Neural progenitor cell (in vitro differentiated cells): ENCODE results near the gene LONRF2. TPM values are rescaled to one million over a fixed set of nuclear protein-coding genes. Genes with fewer than 3 reads are reported as not detected.

Experiments used
- DNase-seq: peaks from one replicate; pipeline ENCODE4 v3.0.0-alpha.2; 2016; ENCODE audit warnings: low spot score
- H2AFZ ChIP-seq: fragments of 200-600 bp; sonication (generic); replicated peaks from 2 replicates; pipeline ENCODE4 v1.6.1; 2016; ENCODE audit warnings: antibody characterized with exemption
- H3F3A ChIP-seq: fragments of 200-600 bp; sonication (generic); 2 replicates; pipeline ENCODE4 v1.6.1; 2016; ENCODE audit warnings: antibody characterized with exemption, low read depth
- H3K27ac ChIP-seq: fragments of 200-600 bp; sonication (generic); 2 replicates; pipeline ENCODE4 v1.5.1; 2016; ENCODE audit warnings: mild to moderate bottlenecking
- H3K27me3 ChIP-seq: fragments of 200-600 bp; sonication (generic); 2 replicates; pipeline ENCODE4 v1.6.1; 2016; ENCODE audit warnings: mild to moderate bottlenecking, moderate library complexity
- H3K36me3 ChIP-seq: fragments of 200-600 bp; sonication (generic); 2 replicates; pipeline ENCODE4 v1.5.1; 2016
- H3K4me1 ChIP-seq: fragments of 200-600 bp; sonication (generic); 2 replicates; pipeline ENCODE4 v1.6.1; 2016; ENCODE audit warnings: mixed run types
- H3K4me2 ChIP-seq: fragments of 200-600 bp; sonication (generic); 2 replicates; pipeline ENCODE4 v1.6.1; 2016
- H3K4me3 ChIP-seq: fragments of 200-600 bp; sonication (generic); 2 replicates; pipeline ENCODE4 v1.5.1; 2016
- H3K79me2 ChIP-seq: fragments of 200-600 bp; sonication (generic); 2 replicates; pipeline ENCODE4 v1.6.1; 2016; ENCODE audit warnings: low read depth
- H3K9ac ChIP-seq: fragments of 200-600 bp; sonication (generic); 2 replicates; pipeline ENCODE4 v1.6.1; 2016
- H3K9me3 ChIP-seq: fragments of 200-600 bp; sonication (generic); 2 replicates; pipeline ENCODE4 v1.5.1; 2016; ENCODE audit warnings: low read depth
- H4K20me1 ChIP-seq: fragments of 200-600 bp; sonication (generic); 2 replicates; pipeline ENCODE4 v1.6.1; 2016; ENCODE audit warnings: low read depth
- H3K27ac Mint-ChIP-seq: 3 replicates; pipeline ENCODE4 v1.8.0; 2021; ENCODE audit warnings: mixed read lengths
- H3K27me3 Mint-ChIP-seq: 2 replicates; pipeline ENCODE4 v1.8.0; 2022; ENCODE audit warnings: low read depth, mild to moderate bottlenecking, inconsistent platforms, moderate library complexity, mixed read lengths; ENCODE audit not compliant: insufficient read depth
- H3K36me3 Mint-ChIP-seq: 3 replicates; pipeline ENCODE4 v1.8.0; 2021; ENCODE audit warnings: mixed read lengths
- H3K4me1 Mint-ChIP-seq: 3 replicates; pipeline ENCODE4 v1.8.0; 2021; ENCODE audit warnings: mixed read lengths
- H3K4me3 Mint-ChIP-seq: 3 replicates; pipeline ENCODE4 v1.8.0; 2021; ENCODE audit warnings: mild to moderate bottlenecking, moderate library complexity, mixed read lengths
- H3K9me3 Mint-ChIP-seq: 3 replicates; pipeline ENCODE4 v1.8.0; 2020; ENCODE audit warnings: mixed read lengths
- EZH2 ChIP-seq: fragments of 200-600 bp; sonication (generic); IDR thresholded peaks from 2 replicates; pipeline ENCODE4 v1.6.1; 2017; ENCODE audit warnings: antibody characterized with exemption, mild to moderate bottlenecking, moderate library complexity
- EZH2phosphoT487 ChIP-seq: fragments of 200-600 bp; sonication (generic); IDR thresholded peaks from 2 replicates; pipeline ENCODE4 v1.6.1; 2017; ENCODE audit warnings: antibody characterized with exemption
- total RNA-seq: library from RNA; depleted of rRNA; stranded (reverse); fragments of >200 nt; gene quantifications from 2 replicates; pipeline ENCODE4 v1.2.3, GENCODE V29; 2015; ENCODE audit warnings: low replicate concordance
- TF ChIP-seq, protein P1 (sequence below): fragments of 200-600 bp; sonication (generic); IDR thresholded peaks from 2 replicates; pipeline ENCODE4 v1.5.1; 2017; ENCODE audit warnings: antibody characterized with exemption, mild to moderate bottlenecking

Gene LONRF2
- total RNA-seq, 1 donor from 2014 or later: 0.37 TPM

DNA sequence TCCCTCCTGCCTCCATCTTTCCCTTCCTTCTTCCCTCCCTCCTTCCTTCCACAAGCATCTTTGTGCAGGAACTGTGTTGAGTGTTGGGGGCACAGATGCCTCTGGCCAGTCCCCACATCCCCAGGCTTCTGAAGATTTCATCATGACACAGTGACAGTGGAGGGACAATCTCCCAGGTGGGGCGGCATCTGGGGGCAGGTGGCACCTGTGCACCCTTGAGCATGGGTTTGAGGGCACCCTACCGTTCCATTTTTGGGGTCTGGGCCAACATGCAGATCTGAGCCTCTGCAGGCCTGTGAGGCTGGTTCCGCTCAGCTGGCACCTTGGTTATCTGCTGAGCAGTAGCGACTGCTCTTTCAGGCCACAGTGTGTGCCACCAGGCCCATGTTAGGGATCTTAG lies 57.6 kb downstream of the LONRF2 start:
- no peaks in the 10 kb centered on the region for H4K20me1 ChIP-seq
- no peaks in the 10 kb centered on the region for H3K79me2 ChIP-seq
- TF ChIP-seq EZH2: no peak
- TF ChIP-seq, protein P1, sequence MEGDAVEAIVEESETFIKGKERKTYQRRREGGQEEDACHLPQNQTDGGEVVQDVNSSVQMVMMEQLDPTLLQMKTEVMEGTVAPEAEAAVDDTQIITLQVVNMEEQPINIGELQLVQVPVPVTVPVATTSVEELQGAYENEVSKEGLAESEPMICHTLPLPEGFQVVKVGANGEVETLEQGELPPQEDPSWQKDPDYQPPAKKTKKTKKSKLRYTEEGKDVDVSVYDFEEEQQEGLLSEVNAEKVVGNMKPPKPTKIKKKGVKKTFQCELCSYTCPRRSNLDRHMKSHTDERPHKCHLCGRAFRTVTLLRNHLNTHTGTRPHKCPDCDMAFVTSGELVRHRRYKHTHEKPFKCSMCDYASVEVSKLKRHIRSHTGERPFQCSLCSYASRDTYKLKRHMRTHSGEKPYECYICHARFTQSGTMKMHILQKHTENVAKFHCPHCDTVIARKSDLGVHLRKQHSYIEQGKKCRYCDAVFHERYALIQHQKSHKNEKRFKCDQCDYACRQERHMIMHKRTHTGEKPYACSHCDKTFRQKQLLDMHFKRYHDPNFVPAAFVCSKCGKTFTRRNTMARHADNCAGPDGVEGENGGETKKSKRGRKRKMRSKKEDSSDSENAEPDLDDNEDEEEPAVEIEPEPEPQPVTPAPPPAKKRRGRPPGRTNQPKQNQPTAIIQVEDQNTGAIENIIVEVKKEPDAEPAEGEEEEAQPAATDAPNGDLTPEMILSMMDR: no peak
- TF ChIP-seq EZH2phosphoT487: no peak
- no peak overlapping the region for H3K27ac ChIP-seq
- Mint-ChIP-seq H3K4me1 (peaks cover 8% of the 10 kb centered on the region), H3K9me3 (no peaks in the 10 kb centered on the region), H3K36me3 (no peaks in the 10 kb centered on the region), H3K27ac (no peak overlapping the region), H3K27me3 (peaks cover 4% of the 10 kb centered on the region), H3K4me3 (no peak overlapping the region)
- H3K4me2 ChIP-seq: no peak overlapping the region
- DNase-seq: no peak
- no peaks in the 10 kb centered on the region for H3K27me3 ChIP-seq
- H3K9me3 ChIP-seq: no peaks in the 10 kb centered on the region
- no peak overlapping the region for H3K9ac ChIP-seq
- H3K36me3 ChIP-seq: no peaks in the 10 kb centered on the region
- no peaks in the 10 kb centered on the region for H3K4me1 ChIP-seq
- no peak overlapping the region for H3K4me3 ChIP-seq
- H2AFZ ChIP-seq: no peak overlapping the region
- no peaks in the 10 kb centered on the region for H3F3A ChIP-seq

DNA sequence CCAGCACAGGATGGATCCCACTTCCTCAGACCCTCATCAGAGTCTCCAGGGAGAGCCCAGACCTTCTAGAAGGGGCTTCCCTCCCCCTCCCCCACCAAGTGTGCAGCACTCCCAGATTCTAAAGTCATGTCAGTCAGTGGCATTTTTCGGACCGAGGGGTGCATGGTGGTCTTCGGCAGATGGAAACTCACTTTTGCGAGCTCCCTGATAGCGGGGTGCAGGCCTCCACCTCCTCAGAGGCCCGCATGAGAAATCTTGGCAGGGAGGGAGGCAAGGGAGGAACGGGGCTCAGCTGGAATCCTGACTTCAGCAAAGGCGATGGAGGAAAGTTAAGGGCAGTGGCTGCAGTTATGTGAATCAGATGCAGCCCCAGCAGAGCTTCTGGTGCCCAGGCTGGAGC lies 58.2 kb downstream of the LONRF2 start:
- Mint-ChIP-seq H3K4me1 (peaks cover 8% of the 10 kb centered on the region), H3K36me3 (no peaks in the 10 kb centered on the region), H3K9me3 (no peaks in the 10 kb centered on the region), H3K27me3 (peaks cover 4% of the 10 kb centered on the region), H3K4me3 (no peak overlapping the region), H3K27ac (no peak overlapping the region)
- H3K9me3 ChIP-seq: no peaks in the 10 kb centered on the region
- H3K4me3 ChIP-seq: no peak overlapping the region
- H3K27ac ChIP-seq: no peak overlapping the region
- no peak for DNase-seq
- TF ChIP-seq, protein P1: no peak
- TF ChIP-seq EZH2phosphoT487 (no peak), EZH2 (no peak)
- no peaks in the 10 kb centered on the region for H4K20me1 ChIP-seq
- no peaks in the 10 kb centered on the region for H3K4me1 ChIP-seq
- no peaks in the 10 kb centered on the region for H3K27me3 ChIP-seq
- H3K4me2 ChIP-seq: no peak overlapping the region
- no peaks in the 10 kb centered on the region for H3K36me3 ChIP-seq
- H3K79me2 ChIP-seq: no peaks in the 10 kb centered on the region
- no peak overlapping the region for H2AFZ ChIP-seq
- H3F3A ChIP-seq: no peaks in the 10 kb centered on the region
- no peak overlapping the region for H3K9ac ChIP-seq

DNA sequence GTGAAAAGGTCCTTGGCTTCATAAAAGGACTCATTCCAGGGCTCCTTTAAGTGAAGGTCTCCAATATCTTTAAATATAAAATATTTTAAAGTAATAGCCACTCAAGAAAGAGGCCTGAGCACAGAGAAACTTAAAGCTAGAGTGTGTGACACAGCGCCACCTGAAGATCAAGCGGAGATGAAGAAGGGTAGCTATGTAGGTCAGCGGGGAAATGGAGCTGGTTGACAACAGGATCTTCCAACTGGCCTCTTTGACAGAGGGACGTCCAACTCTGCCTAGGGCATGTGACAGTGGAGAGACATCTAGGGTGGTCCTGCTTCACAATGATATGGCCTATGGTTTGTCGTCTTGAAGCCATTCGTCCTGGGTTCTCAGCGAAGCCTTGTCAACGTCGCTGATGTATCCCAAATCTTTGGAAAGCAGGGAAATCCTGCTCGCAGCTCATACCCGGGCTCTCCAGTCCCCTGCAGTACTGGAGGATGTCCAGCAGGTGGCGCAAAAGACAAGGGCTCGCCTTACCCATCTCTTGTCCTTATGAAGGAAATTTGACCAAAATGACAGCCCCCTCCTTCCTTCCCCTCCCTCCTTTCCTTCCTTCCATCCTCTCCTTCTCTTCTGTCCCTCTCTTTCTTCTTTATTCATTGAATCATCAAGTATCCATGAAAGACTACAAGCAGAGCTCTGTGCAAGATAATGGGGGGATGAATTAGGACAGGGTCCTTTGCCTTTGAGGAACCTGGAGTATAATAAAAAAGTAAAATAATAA lies 59.6 kb downstream of the LONRF2 start:
- no peak overlapping the region for H3K9ac ChIP-seq
- Mint-ChIP-seq H3K27me3 (peaks cover 4% of the 10 kb centered on the region), H3K9me3 (no peaks in the 10 kb centered on the region), H3K36me3 (no peaks in the 10 kb centered on the region), H3K4me1 (peaks cover 8% of the 10 kb centered on the region), H3K27ac (no peak overlapping the region), H3K4me3 (no peak overlapping the region)
- no peaks in the 10 kb centered on the region for H3K79me2 ChIP-seq
- H3K27me3 ChIP-seq: no peaks in the 10 kb centered on the region
- H3K4me2 ChIP-seq: peak overlapping the region; percentile 69
- H3K9me3 ChIP-seq: no peaks in the 10 kb centered on the region
- peak overlapping the region; percentile 34 for H3K4me3 ChIP-seq
- no peaks in the 10 kb centered on the region for H4K20me1 ChIP-seq
- no peaks in the 10 kb centered on the region for H3F3A ChIP-seq
- H2AFZ ChIP-seq: peak overlapping the region; percentile 74
- TF ChIP-seq, protein P1: peak; percentile 85
- no peak for TF ChIP-seq EZH2phosphoT487
- no peaks in the 10 kb centered on the region for H3K36me3 ChIP-seq
- DNase-seq: peak; percentile 68
- H3K4me1 ChIP-seq: no peaks in the 10 kb centered on the region
- no peak overlapping the region for H3K27ac ChIP-seq
